Natural killer cell (primary cell): ENCODE measurements around the gene FGD4. TPM values are rescaled to one million over a fixed set of nuclear protein-coding genes. Genes with fewer than 3 reads are reported as not detected.

ENCODE experiments used
- ATAC-seq, 3 donors: fragments of 150-1000 bp in 2 of 3; fragments of 200-7000 bp in 1 of 3; cut with Tn5 transposase; 1 replicate in 1 of 3; 2 replicates in 2 of 3; pipeline ENCODE4 v1.10.0; 2021; ENCODE audit warnings: mild to moderate bottlenecking in 2 of 3, moderate library complexity in 2 of 3
- DNase-seq, 2 donors: peaks; one replicate each; pipeline versions ENCODE4 v3.0.0 to v3.0.0-alpha.2; 2013 to 2021; ENCODE audit warnings: mixed read lengths in 1 of 2
- H3K27ac ChIP-seq: one replicate; pipeline ENCODE4 v1.5.1; 2013; ENCODE audit warnings: mild to moderate bottlenecking, low read length
- H3K27me3 ChIP-seq: one replicate; pipeline ENCODE4 v1.6.1; 2013; ENCODE audit warnings: low read length; ENCODE audit not compliant: control insufficient read depth, insufficient read depth
- H3K36me3 ChIP-seq: one replicate; pipeline ENCODE4 v1.6.1; 2013; ENCODE audit warnings: low read length; ENCODE audit not compliant: control insufficient read depth, insufficient read depth
- H3K4me1 ChIP-seq: one replicate; pipeline ENCODE4 v1.6.1; 2013; ENCODE audit warnings: low read length; ENCODE audit not compliant: control insufficient read depth, insufficient read depth
- H3K4me3 ChIP-seq: one replicate; pipeline ENCODE4 v1.5.1; 2013; ENCODE audit warnings: low read length
- H3K9me3 ChIP-seq: one replicate; pipeline ENCODE4 v1.6.1; 2013; ENCODE audit warnings: low read length; ENCODE audit not compliant: control insufficient read depth, insufficient read depth
- H3K27ac Mint-ChIP-seq, 2 donors: one replicate each; pipeline ENCODE4 v1.8.0; 2022; ENCODE audit warnings: mild to moderate bottlenecking in 2 of 2, mixed read lengths in 2 of 2, moderate library complexity in 1 of 2
- H3K27me3 Mint-ChIP-seq, 2 donors: one replicate each; pipeline ENCODE4 v1.8.0; 2022; ENCODE audit warnings: low read depth in 2 of 2, mixed read lengths in 2 of 2
- H3K36me3 Mint-ChIP-seq: one replicate; pipeline ENCODE4 v1.8.0; 2022; ENCODE audit warnings: mixed read lengths
- H3K4me1 Mint-ChIP-seq, 2 donors: one replicate each; pipeline ENCODE4 v1.8.0; 2022; ENCODE audit warnings: mixed read lengths in 2 of 2
- H3K4me3 Mint-ChIP-seq: one replicate; pipeline ENCODE4 v1.8.0; 2022; ENCODE audit warnings: mild to moderate bottlenecking, moderate library complexity, mixed read lengths
- H3K9me3 Mint-ChIP-seq, 2 donors: one replicate each; pipeline ENCODE4 v1.8.0; 2022; ENCODE audit warnings: mixed read lengths in 2 of 2
- WGBS: methylation state at CpG from one replicate; pipeline ENCODE4 v1.1.7; 2013; ENCODE audit warnings: missing lambda C conversion rate; ENCODE audit not compliant: insufficient coverage; 5-methylcytosine and 5-hydroxymethylcytosine counted together
- intact Hi-C: fragments of 100-400 bp; cut with micrococcal nuclease; formaldehyde crosslinking; loops from one replicate; pipeline ENCODE4 v1.14.2; 2022
- total RNA-seq, 4 donors: library from RNA; stranded (reverse); fragments of 120-200 nt in 1 of 4; gene quantifications; one replicate each; pipeline versions ENCODE4 v1.2.3 to v1.2.4, GENCODE V29; 2013 to 2022
- TF ChIP-seq, protein P1 (sequence below): fragments of 200-600 bp; IDR thresholded peaks from one replicate; pipeline ENCODE4 v1.8.0; 2022; ENCODE audit warnings: antibody characterized with exemption

The FGD4 gene
- total RNA-seq, 3 donors from 2014 or later (not counting 1 experiment from before 2014, with no cell fraction given), result 0.68 to 3.5 (median 2.1) TPM

DNA sequence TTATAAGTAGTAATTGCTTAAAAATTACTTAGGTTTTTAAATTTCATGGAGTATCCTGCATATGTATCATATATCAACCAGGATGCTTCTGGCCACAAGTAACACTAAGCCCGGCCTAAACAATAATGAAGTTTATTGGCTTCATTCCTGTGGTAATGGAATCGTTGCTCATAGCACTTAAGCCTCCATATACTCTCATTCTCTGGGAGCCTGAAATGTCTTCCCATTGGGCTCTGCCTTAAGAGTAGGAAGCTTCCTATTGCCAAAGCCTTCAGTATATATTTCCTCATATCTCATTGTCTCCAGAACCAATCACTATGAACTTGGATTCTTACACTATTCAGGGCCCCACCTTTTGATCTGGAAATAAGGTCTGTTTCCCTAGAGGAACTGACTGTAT, 195.9 kb downstream of the FGD4 start:
- Mint-ChIP-seq H3K36me3 (no peaks in the 10 kb centered on the region), H3K9me3 (no peaks in the 10 kb centered on the region), H3K4me1 (no peaks in the 10 kb centered on the region), H3K27ac (no peak overlapping the region), H3K27me3 (no peaks in the 10 kb centered on the region), H3K4me3 (no peak overlapping the region)
- Histone ChIP-seq H3K4me3 (no peak overlapping the region), H3K36me3 (no peaks in the 10 kb centered on the region), H3K4me1 (no peaks in the 10 kb centered on the region), H3K27ac (no peak overlapping the region), H3K27me3 (no peaks in the 10 kb centered on the region), H3K9me3 (no peaks in the 10 kb centered on the region)
- ATAC-seq, result no peak
- WGBS, result 77% methylated on average over 2 of the region's 2 CpGs
- DNase-seq, result no peak
- TF ChIP-seq, protein P1, sequence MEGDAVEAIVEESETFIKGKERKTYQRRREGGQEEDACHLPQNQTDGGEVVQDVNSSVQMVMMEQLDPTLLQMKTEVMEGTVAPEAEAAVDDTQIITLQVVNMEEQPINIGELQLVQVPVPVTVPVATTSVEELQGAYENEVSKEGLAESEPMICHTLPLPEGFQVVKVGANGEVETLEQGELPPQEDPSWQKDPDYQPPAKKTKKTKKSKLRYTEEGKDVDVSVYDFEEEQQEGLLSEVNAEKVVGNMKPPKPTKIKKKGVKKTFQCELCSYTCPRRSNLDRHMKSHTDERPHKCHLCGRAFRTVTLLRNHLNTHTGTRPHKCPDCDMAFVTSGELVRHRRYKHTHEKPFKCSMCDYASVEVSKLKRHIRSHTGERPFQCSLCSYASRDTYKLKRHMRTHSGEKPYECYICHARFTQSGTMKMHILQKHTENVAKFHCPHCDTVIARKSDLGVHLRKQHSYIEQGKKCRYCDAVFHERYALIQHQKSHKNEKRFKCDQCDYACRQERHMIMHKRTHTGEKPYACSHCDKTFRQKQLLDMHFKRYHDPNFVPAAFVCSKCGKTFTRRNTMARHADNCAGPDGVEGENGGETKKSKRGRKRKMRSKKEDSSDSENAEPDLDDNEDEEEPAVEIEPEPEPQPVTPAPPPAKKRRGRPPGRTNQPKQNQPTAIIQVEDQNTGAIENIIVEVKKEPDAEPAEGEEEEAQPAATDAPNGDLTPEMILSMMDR, result no peak
- intact Hi-C loops, result no loop called here

DNA sequence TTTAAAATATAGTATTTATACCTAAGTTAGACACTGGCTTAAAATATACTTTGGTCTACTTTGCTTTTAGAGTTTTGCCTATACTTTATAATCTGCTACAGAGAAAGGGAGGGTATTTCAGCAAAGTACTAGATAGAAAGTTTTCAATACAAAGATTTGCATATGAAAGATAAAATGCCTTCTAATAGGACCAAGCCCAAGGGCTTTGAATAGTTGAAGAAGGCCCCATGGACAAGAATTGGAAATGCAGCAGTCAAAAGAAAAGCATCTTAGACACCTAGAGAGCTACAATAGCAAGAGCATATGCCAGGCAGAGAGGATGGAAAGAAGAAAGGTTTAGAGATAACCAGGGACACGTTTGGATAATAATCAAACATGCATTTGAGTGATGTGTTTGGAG, 196.7 kb downstream of the FGD4 start:
- Mint-ChIP-seq H3K27me3 (no peaks in the 10 kb centered on the region), H3K4me3 (no peak overlapping the region), H3K36me3 (no peaks in the 10 kb centered on the region), H3K27ac (no peak overlapping the region), H3K4me1 (no peaks in the 10 kb centered on the region), H3K9me3 (no peaks in the 10 kb centered on the region)
- TF ChIP-seq, protein P1, result no peak
- Histone ChIP-seq H3K4me1 (no peaks in the 10 kb centered on the region), H3K36me3 (no peaks in the 10 kb centered on the region), H3K9me3 (no peaks in the 10 kb centered on the region), H3K27ac (no peak overlapping the region), H3K4me3 (no peak overlapping the region), H3K27me3 (no peaks in the 10 kb centered on the region)
- ATAC-seq, result no peak
- WGBS, result 53% methylated on average over 1 of the region's 1 CpG
- DNase-seq, result no peak
- intact Hi-C loops, result no loop called here

DNA sequence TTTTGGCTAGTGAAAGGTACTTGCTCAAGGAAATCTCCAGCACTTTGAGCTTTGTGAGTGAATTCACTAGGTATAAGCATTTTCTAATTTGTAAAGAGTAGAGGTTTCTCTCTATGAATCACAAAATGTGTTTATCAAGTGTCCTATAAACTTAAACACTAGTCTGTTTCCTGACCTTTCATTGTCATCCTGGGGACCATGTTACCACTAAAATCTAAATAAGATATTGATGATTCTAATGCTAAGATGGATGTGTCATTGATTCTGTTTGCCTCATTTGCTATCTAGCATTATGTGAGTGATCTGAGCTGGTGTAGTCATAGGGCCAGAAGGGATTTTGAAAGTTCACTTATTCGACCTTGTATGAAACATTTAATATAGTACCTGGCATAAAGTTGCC, 199.3 kb downstream of the FGD4 start:
- H3K4me3 ChIP-seq, result no peak overlapping the region
- no peaks in the 10 kb centered on the region for H3K9me3 ChIP-seq
- Mint-ChIP-seq H3K27ac (no peak overlapping the region), H3K36me3 (no peaks in the 10 kb centered on the region), H3K9me3 (no peaks in the 10 kb centered on the region), H3K4me1 (no peaks in the 10 kb centered on the region), H3K4me3 (no peak overlapping the region), H3K27me3 (no peaks in the 10 kb centered on the region)
- no peaks in the 10 kb centered on the region for H3K27me3 ChIP-seq
- no CpG with 5 or more reads among the region's 1 CpG for WGBS
- TF ChIP-seq, protein P1, result no peak
- H3K36me3 ChIP-seq, result no peaks in the 10 kb centered on the region
- intact Hi-C loops, result no loop called here
- no peaks in the 10 kb centered on the region for H3K4me1 ChIP-seq
- DNase-seq, result no peak
- H3K27ac ChIP-seq, result no peak overlapping the region
- no peak for ATAC-seq

DNA sequence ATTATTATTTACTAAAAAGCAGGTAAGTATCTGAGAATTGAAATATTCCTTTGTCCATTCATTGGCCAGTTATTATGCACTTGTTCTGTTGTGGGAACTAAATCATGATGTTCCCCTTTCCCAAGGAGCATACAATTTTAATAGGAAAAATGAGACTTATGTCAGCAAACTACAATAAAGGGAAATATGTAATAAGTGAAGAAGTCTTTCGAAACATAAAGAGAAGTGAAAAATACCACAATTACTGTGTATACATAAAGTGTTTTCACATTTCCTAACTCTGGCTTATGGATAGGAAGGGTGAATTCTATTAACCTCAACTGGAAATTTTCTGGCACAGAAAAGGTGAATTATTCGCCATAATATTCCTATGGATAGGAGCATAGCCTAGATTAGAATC, 201.3 kb downstream of the FGD4 start:
- H3K27ac ChIP-seq, result no peak overlapping the region
- no peaks in the 10 kb centered on the region for H3K4me1 ChIP-seq
- H3K9me3 ChIP-seq, result no peaks in the 10 kb centered on the region
- intact Hi-C loops, result no loop called here
- ATAC-seq (no peak), DNase-seq (no peak)
- Mint-ChIP-seq H3K4me1 (no peaks in the 10 kb centered on the region), H3K36me3 (no peaks in the 10 kb centered on the region), H3K27me3 (no peaks in the 10 kb centered on the region), H3K4me3 (no peak overlapping the region), H3K9me3 (no peaks in the 10 kb centered on the region), H3K27ac (no peak overlapping the region)
- TF ChIP-seq, protein P1, result no peak
- no peak overlapping the region for H3K4me3 ChIP-seq
- no peaks in the 10 kb centered on the region for H3K36me3 ChIP-seq
- H3K27me3 ChIP-seq, result no peaks in the 10 kb centered on the region
- WGBS, result no CpG with 5 or more reads among the region's 2 CpGs
